Astrocyte (in vitro differentiated cells and primary cell): ENCODE measurements around the gene LAMA3. TPM values are rescaled to one million over a fixed set of nuclear protein-coding genes. Genes with fewer than 3 reads are reported as not detected.

ENCODE experiments used
- DNase-seq: peaks from one replicate; pipeline ENCODE4 v3.0.0-alpha.2; 2010; ENCODE audit warnings: low read depth
- FAIRE-seq: peaks from 2 replicates; lab custom pipeline; 2011; peaks lifted over from hg19 to GRCh38; lab: Jason Lieb, UNC
- H2AFZ ChIP-seq: 2 replicates; pipeline ENCODE4 v1.6.0; 2012; ENCODE audit warnings: low read depth, low read length, inconsistent platforms
- H3K27ac ChIP-seq: 2 replicates; pipeline ENCODE4 v1.5.1; 2011; ENCODE audit warnings: low read depth, low read length, inconsistent platforms
- H3K27me3 ChIP-seq: 2 replicates; pipeline ENCODE4 v1.6.0; 2011; ENCODE audit warnings: low read length, inconsistent platforms; ENCODE audit not compliant: insufficient read depth
- H3K36me3 ChIP-seq: 2 replicates; pipeline ENCODE4 v1.5.1; 2011; ENCODE audit warnings: low read length, inconsistent platforms; ENCODE audit not compliant: insufficient read depth
- H3K4me1 ChIP-seq: 2 replicates; pipeline ENCODE4 v1.5.1; 2011; ENCODE audit warnings: low read length, inconsistent platforms; ENCODE audit not compliant: insufficient read depth
- H3K4me2 ChIP-seq: 2 replicates; pipeline ENCODE4 v1.6.0; 2012; ENCODE audit warnings: low read length, inconsistent platforms
- H3K4me3 ChIP-seq: 2 replicates; pipeline ENCODE4 v1.5.1; 2011; ENCODE audit warnings: low read depth, mild to moderate bottlenecking, low read length, inconsistent platforms; ENCODE audit not compliant: insufficient read depth
- H3K79me2 ChIP-seq: 2 replicates; pipeline ENCODE4 v1.6.0; 2012; ENCODE audit warnings: mild to moderate bottlenecking, low read length, inconsistent platforms; ENCODE audit not compliant: insufficient read depth
- H3K9ac ChIP-seq: 2 replicates; pipeline ENCODE4 v1.6.0; 2012; ENCODE audit warnings: mild to moderate bottlenecking, low read length, inconsistent platforms
- H3K9me3 ChIP-seq: 2 replicates; pipeline ENCODE4 v1.5.1; 2012; ENCODE audit warnings: low read depth, mild to moderate bottlenecking, low read length, inconsistent platforms; ENCODE audit not compliant: insufficient read depth
- H4K20me1 ChIP-seq: 2 replicates; pipeline ENCODE4 v1.6.0; 2012; ENCODE audit warnings: low read length, inconsistent platforms; ENCODE audit not compliant: insufficient read depth
- H3K27ac Mint-ChIP-seq: one replicate; pipeline ENCODE4 v1.8.0; 2021; ENCODE audit warnings: mild to moderate bottlenecking, mixed read lengths; ENCODE audit not compliant: unreplicated experiment
- H3K27me3 Mint-ChIP-seq: one replicate; pipeline ENCODE4 v1.8.0; 2021; ENCODE audit warnings: low read depth, mixed read lengths; ENCODE audit not compliant: unreplicated experiment
- H3K36me3 Mint-ChIP-seq: one replicate; pipeline ENCODE4 v1.8.0; 2021; ENCODE audit warnings: low read depth, mixed read lengths; ENCODE audit not compliant: unreplicated experiment
- H3K4me1 Mint-ChIP-seq: one replicate; pipeline ENCODE4 v1.8.0; 2021; ENCODE audit warnings: low read depth, mixed read lengths; ENCODE audit not compliant: unreplicated experiment
- H3K4me3 Mint-ChIP-seq: one replicate; pipeline ENCODE4 v1.8.0; 2021; ENCODE audit warnings: mild to moderate bottlenecking, moderate library complexity, mixed read lengths; ENCODE audit not compliant: unreplicated experiment
- H3K9me3 Mint-ChIP-seq: one replicate; pipeline ENCODE4 v1.8.0; 2021; ENCODE audit warnings: mild to moderate bottlenecking, mixed read lengths; ENCODE audit not compliant: unreplicated experiment
- EZH2 ChIP-seq: IDR thresholded peaks from 2 replicates; pipeline ENCODE4 v1.6.1; 2012; ENCODE audit warnings: mild to moderate bottlenecking, low read length, inconsistent platforms; ENCODE audit not compliant: insufficient read depth
- total RNA-seq: library from RNA; stranded (reverse); gene quantifications from 2 replicates; pipeline ENCODE4 v1.2.1, GENCODE V29; 2021
- TF ChIP-seq, protein P1 (sequence below): IDR thresholded peaks from 2 replicates; pipeline ENCODE4 v1.5.1; 2011; ENCODE audit warnings: low read depth, mild to moderate bottlenecking, inconsistent platforms, low read length, moderate library complexity; ENCODE audit not compliant: insufficient read depth

LAMA3 gene
- total RNA-seq, 1 donor from 2014 or later, result 0.86 TPM

DNA sequence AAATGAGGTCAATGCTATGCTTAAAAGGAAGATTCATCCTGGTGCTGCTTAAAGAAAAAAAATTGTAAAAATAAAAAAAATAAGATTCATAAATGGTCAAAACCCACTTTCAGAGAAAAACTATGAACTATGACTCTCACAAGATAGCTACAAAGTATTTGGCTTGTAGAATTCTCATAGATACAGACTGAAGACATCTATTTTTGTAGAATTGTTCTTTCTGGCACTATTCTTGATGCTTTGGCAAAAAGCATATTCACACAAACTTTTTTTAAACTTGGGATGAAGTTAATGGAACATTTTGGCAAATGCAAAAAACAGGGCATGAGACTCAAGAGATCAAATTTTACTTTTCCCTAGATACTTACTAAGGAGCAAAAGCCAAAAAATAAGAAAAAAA lies 14.0 kb upstream of the LAMA3 start:
- FAIRE-seq (no peak), DNase-seq (no peak)
- Histone ChIP-seq H3K36me3 (no peaks in the 10 kb centered on the region), H3K9ac (no peak overlapping the region), H3K4me1 (no peaks in the 10 kb centered on the region), H2AFZ (no peak overlapping the region), H3K4me3 (no peak overlapping the region), H3K27ac (no peak overlapping the region), H3K4me2 (no peak overlapping the region), H3K27me3 (peaks cover 25% of the 10 kb centered on the region), H3K79me2 (no peaks in the 10 kb centered on the region), H4K20me1 (no peaks in the 10 kb centered on the region), H3K9me3 (no peaks in the 10 kb centered on the region)
- H3K36me3 Mint-ChIP-seq, result no peaks in the 10 kb centered on the region
- no peak overlapping the region for H3K4me3 Mint-ChIP-seq
- no peaks in the 10 kb centered on the region for H3K4me1 Mint-ChIP-seq
- H3K27ac Mint-ChIP-seq, result no peak overlapping the region
- no peaks in the 10 kb centered on the region for H3K9me3 Mint-ChIP-seq
- H3K27me3 Mint-ChIP-seq, result peaks cover 24% of the 10 kb centered on the region
- TF ChIP-seq, protein P1, sequence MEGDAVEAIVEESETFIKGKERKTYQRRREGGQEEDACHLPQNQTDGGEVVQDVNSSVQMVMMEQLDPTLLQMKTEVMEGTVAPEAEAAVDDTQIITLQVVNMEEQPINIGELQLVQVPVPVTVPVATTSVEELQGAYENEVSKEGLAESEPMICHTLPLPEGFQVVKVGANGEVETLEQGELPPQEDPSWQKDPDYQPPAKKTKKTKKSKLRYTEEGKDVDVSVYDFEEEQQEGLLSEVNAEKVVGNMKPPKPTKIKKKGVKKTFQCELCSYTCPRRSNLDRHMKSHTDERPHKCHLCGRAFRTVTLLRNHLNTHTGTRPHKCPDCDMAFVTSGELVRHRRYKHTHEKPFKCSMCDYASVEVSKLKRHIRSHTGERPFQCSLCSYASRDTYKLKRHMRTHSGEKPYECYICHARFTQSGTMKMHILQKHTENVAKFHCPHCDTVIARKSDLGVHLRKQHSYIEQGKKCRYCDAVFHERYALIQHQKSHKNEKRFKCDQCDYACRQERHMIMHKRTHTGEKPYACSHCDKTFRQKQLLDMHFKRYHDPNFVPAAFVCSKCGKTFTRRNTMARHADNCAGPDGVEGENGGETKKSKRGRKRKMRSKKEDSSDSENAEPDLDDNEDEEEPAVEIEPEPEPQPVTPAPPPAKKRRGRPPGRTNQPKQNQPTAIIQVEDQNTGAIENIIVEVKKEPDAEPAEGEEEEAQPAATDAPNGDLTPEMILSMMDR, result no peak
- TF ChIP-seq EZH2, result no peak

DNA sequence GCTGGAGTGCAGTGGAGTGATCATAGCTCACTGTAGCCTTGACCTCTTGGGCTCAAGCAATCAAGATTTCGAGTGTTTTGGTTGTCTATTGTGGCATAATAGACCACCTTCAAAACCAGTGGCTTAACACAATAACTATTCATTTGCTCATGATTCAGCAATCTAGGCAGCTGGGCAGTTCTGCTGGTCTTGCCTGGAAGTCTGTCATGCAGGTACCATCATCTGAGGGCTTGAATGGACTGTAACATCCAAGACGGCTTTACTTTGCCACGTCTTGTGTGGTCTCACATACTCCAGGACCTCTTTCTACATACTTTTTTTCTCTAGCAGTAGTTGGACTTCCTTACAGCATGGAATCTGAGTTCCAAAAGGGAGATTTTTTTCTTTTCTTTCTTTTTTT lies 13.4 kb upstream of the LAMA3 start:
- peaks cover 25% of the 10 kb centered on the region for H3K27me3 Mint-ChIP-seq

DNA sequence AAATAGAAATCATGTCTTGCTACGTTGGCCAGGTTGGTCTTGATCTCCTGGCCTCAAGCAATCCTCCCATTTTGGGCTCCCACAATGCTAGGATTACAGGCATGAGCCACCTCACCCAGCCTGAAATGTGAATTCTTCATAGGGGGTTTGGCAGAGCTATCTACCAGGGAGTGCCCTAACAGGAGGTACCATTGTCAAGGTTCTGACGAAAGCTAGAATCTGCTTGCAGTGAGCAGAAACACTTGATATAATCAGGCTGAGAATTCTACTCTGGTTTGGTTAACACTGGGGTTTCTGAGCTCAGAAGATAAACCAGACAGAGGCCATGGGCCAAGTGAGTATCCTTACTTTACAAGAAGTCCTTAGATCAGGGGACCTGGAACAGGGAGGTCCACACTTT lies 7.2 kb upstream of the LAMA3 start:
- Histone ChIP-seq H3K4me3 (no peak overlapping the region), H2AFZ (no peak overlapping the region), H3K27me3 (peaks cover 31% of the 10 kb centered on the region), H4K20me1 (no peaks in the 10 kb centered on the region), H3K9ac (no peak overlapping the region), H3K27ac (no peak overlapping the region), H3K4me1 (no peaks in the 10 kb centered on the region), H3K79me2 (no peaks in the 10 kb centered on the region), H3K9me3 (no peaks in the 10 kb centered on the region), H3K4me2 (no peak overlapping the region), H3K36me3 (no peaks in the 10 kb centered on the region)
- DNase-seq (no peak), FAIRE-seq (no peak)
- Mint-ChIP-seq H3K27ac (no peak overlapping the region), H3K27me3 (peaks cover 46% of the 10 kb centered on the region), H3K4me1 (no peaks in the 10 kb centered on the region), H3K4me3 (no peak overlapping the region), H3K36me3 (no peaks in the 10 kb centered on the region), H3K9me3 (no peaks in the 10 kb centered on the region)
- TF ChIP-seq EZH2, result no peak

More for the DNA sequence above, 13.4 kb upstream of the LAMA3 start:
- Histone ChIP-seq H3K4me3 (no peak overlapping the region), H3K27ac (no peak overlapping the region), H3K4me1 (no peaks in the 10 kb centered on the region), H3K79me2 (no peaks in the 10 kb centered on the region), H3K9ac (no peak overlapping the region), H3K9me3 (no peaks in the 10 kb centered on the region), H2AFZ (no peak overlapping the region), H3K36me3 (no peaks in the 10 kb centered on the region), H3K27me3 (peaks cover 26% of the 10 kb centered on the region), H4K20me1 (no peaks in the 10 kb centered on the region), H3K4me2 (no peak overlapping the region)
- Mint-ChIP-seq H3K36me3 (no peaks in the 10 kb centered on the region), H3K27ac (no peak overlapping the region), H3K4me1 (no peaks in the 10 kb centered on the region), H3K4me3 (no peak overlapping the region), H3K9me3 (no peaks in the 10 kb centered on the region)
- FAIRE-seq, result no peak
- TF ChIP-seq, protein P1, result no peak
- no peak for TF ChIP-seq EZH2
- no peak for DNase-seq
